Lower leg skin (tissue), 4 donors: Measurements from ENCODE around the gene RAD54L. TPM values are rescaled to one million over a fixed set of nuclear protein-coding genes. Genes with fewer than 3 reads are reported as not detected.

Source experiments
- DNase-seq, 2 donors: peaks; one replicate each; pipeline ENCODE4 v3.0.0-alpha.2; 2019; ENCODE audit warnings: low spot score in 2 of 2
- H3K4me3 ChIP-seq: fragments of 200-600 bp; sonication (generic); 2 replicates; pipeline ENCODE4 v1.5.1; 2017; ENCODE audit warnings: mild to moderate bottlenecking, low read depth; ENCODE audit not compliant: poor library complexity, severe bottlenecking
- POLR2A ChIP-seq, 2 donors: fragments of 450-650 bp; IDR thresholded peaks; one replicate each; pipeline ENCODE4 v1.6.1; 2016 to 2017; ENCODE audit warnings: antibody characterized with exemption in 2 of 2, mild to moderate bottlenecking in 1 of 2, moderate library complexity in 1 of 2
- WGBS, 2 donors: methylation state at CpG; one replicate each; pipeline ENCODE4 v1.1.5; 2018; 5-methylcytosine and 5-hydroxymethylcytosine counted together
- intact Hi-C: fragments of 100-400 bp; cut with DNase I; formaldehyde crosslinking; loops from one replicate; pipeline ENCODE4 v1.15.0; 2023; ENCODE audit warnings: low total_unique reads
- total RNA-seq, 4 donors: library from RNA; depleted of rRNA; stranded (reverse); fragments of >200 nt; gene quantifications; one replicate each; pipeline ENCODE4 v1.1.0, GENCODE V29; 2016
- TF ChIP-seq, protein P1 (sequence below), 3 donors: fragments of 450-650 bp; IDR thresholded peaks; one replicate each; pipeline ENCODE4 v1.5.1; 2016; ENCODE audit warnings: antibody characterized with exemption in 3 of 3, mild to moderate bottlenecking in 3 of 3, moderate library complexity in 2 of 3

Gene RAD54L
- total RNA-seq, 4 donors from 2014 or later = 0.19 to 0.89 (median 0.47) TPM

GRCh38 chr1:46298387-46298786 is 50.8 kb downstream of the RAD54L start:
- no peak overlapping the region for H3K4me3 ChIP-seq
- DNase-seq = no peak
- no peak for TF ChIP-seq POLR2A (IDR thresholded peaks at IDR 0.05)
- TF ChIP-seq, protein P1, sequence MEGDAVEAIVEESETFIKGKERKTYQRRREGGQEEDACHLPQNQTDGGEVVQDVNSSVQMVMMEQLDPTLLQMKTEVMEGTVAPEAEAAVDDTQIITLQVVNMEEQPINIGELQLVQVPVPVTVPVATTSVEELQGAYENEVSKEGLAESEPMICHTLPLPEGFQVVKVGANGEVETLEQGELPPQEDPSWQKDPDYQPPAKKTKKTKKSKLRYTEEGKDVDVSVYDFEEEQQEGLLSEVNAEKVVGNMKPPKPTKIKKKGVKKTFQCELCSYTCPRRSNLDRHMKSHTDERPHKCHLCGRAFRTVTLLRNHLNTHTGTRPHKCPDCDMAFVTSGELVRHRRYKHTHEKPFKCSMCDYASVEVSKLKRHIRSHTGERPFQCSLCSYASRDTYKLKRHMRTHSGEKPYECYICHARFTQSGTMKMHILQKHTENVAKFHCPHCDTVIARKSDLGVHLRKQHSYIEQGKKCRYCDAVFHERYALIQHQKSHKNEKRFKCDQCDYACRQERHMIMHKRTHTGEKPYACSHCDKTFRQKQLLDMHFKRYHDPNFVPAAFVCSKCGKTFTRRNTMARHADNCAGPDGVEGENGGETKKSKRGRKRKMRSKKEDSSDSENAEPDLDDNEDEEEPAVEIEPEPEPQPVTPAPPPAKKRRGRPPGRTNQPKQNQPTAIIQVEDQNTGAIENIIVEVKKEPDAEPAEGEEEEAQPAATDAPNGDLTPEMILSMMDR (IDR thresholded peaks at IDR 0.05) = no peak
- intact Hi-C loops = no loop called here

DNA sequence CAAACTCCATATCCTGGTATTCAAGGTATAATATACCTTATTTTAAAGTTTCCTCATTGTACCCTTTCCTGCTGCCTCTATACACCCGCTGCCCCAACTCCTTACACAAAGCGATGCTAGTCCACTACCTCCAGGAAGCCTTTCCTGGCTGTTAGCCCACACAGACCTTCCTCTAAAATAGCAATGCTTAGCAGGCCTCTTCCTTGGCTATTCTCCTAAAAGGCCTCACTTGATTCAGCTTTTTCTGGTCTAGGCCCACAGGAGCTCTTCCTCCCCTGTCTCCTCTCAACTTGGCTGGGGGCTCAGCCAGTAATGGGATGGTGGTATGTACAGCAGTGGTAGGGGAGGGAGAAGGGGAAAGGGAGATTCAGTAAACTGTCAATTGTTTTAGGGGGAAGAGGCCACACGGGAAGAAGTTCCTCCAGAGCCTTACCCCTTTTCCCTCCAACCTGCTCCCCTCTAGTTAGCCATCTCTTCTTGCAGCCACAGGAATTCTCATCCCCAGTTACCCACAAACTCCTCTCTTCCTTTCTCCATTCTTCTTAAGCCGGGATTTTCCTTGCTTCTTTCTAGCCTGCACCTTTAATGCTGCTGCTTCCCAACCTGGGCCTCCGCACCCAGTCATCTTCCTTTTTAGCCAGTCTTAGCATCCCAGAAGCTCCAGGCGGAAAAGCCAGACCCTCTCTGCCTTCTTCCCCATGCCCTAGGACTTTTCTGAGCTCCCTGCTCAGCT is 53.3 kb downstream of the RAD54L start:
- TF ChIP-seq, protein P1 (IDR thresholded peaks at IDR 0.05) = no peak
- TF ChIP-seq POLR2A (IDR thresholded peaks at IDR 0.05) = no peak
- DNase-seq = no peak
- 31 to 33% methylated on average over 6 of the region's 6 CpGs for WGBS, 2 donors
- peak overlapping the region; percentile 92 for H3K4me3 ChIP-seq
- intact Hi-C loops = no loop called here

DNA sequence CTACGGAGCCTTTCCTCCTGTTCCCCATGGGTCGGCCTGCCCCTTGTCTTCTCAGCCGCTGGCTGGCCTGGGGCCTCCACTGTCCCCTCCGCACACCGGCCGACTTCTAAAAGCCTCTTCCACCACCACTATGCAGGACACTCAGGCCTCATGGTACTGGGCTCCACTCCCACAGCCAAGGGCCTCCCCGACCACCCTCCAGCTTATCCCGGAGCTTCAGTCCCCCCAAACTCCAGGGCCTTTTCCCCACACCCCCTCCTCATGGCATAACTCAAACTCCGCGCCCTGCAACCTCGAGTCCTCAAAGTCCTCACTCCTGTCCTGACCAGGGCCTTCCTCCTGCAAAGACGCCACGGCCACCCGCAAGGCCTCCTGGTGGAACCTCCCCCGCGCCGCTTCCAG is 53.8 kb downstream of the RAD54L start:
- intact Hi-C loops = no loop called here
- TF ChIP-seq, protein P1 (IDR thresholded peaks at IDR 0.05) = no peak
- TF ChIP-seq POLR2A (IDR thresholded peaks at IDR 0.05) = no peak
- H3K4me3 ChIP-seq = peak overlapping the region; percentile 92
- DNase-seq = peak in 1 of 2 donors; percentile 91
- WGBS, 2 donors = 7 to 9% methylated on average over 17 of the region's 17 CpGs

GRCh38 chr1:46301808-46302640 is 54.5 kb downstream of the RAD54L start:
- 1% methylated on average over 60 to 77 of the region's 79 CpGs for WGBS, 2 donors
- intact Hi-C loops = no loop called here
- peak; percentile 23 to 89 for DNase-seq
- peak overlapping the region; percentile 92 for H3K4me3 ChIP-seq
- TF ChIP-seq, protein P1 (IDR thresholded peaks at IDR 0.05) = no peak
- TF ChIP-seq POLR2A (IDR thresholded peaks at IDR 0.05) = no peak

GRCh38 chr1:46302641-46303037 is 55.1 kb downstream of the RAD54L start:
- H3K4me3 ChIP-seq = peak overlapping the region; percentile 92
- TF ChIP-seq, protein P1 (IDR thresholded peaks at IDR 0.05) = no peak
- no peak for TF ChIP-seq POLR2A (IDR thresholded peaks at IDR 0.05)
- DNase-seq = peak in 1 of 2 donors; percentile 90
- 1 to 2% methylated on average over 23 to 25 of the region's 32 CpGs for WGBS, 2 donors
- intact Hi-C loops = no loop called here
